ENCODE data around the gene TP53RK.

Gene TP53RK

GRCh38 chr20:46703435-46703834 lies 14.2 kb upstream of the TP53RK start:
- Histone ChIP-seq H3K9me3 (replicated peaks; ENCODE audit: insufficient read depth, low read length) (0 out of 2 replicates have a peak, but pooled peaks cover 3% of the 10 kb centered on the region), H3K27ac (ENCODE audit: low read length) (no peak overlapping the region), H4K20me1 (ENCODE audit: insufficient read depth, low read length) (no peaks in the 10 kb centered on the region), H3K9me2 (replicated peaks; ENCODE audit: insufficient read depth, low read length) (no peaks in the 10 kb centered on the region), H3K27me3 (replicated peaks; ENCODE audit: insufficient read depth, low read length) (no peaks in the 10 kb centered on the region), H3K79me2 (ENCODE audit: low read length) (no peaks in the 10 kb centered on the region), H3K4me2 (ENCODE audit: low read depth, low read length) (no peak overlapping the region), H2AFZ (ENCODE audit: low read length) (no peak overlapping the region), H3K36me3 (replicated peaks; ENCODE audit: insufficient read depth, low read length) (no peaks in the 10 kb centered on the region), H3K4me1 (ENCODE audit: low read length) (no peaks in the 10 kb centered on the region), H3K9ac (ENCODE audit: low read length) (no peak overlapping the region), H3K4me3 (ENCODE audit: low read length) (no peak overlapping the region), H3F3A (ENCODE audit: insufficient read depth, low read length) (no peaks in the 10 kb centered on the region)
- no peak for DNase-seq
- TF ChIP-seq EZH2phosphoT487 (IDR thresholded peaks at IDR 0.05; ENCODE audit: low read length) (no peak), CTCF (IDR thresholded peaks at IDR 0.05; ENCODE audit: low read length) (no peak), EZH2 (optimal IDR thresholded peaks at IDR 0.05; ENCODE audit: low read depth, low read length) (no peak)

GRCh38 chr20:46702447-46703203 lies 13.4 kb upstream of the TP53RK start:
- Histone ChIP-seq H3K4me2 (ENCODE audit: low read depth, low read length) (no peak overlapping the region), H3K27me3 (replicated peaks; ENCODE audit: insufficient read depth, low read length) (no peaks in the 10 kb centered on the region), H2AFZ (ENCODE audit: low read length) (no peak overlapping the region), H3F3A (ENCODE audit: insufficient read depth, low read length) (no peaks in the 10 kb centered on the region), H3K4me1 (ENCODE audit: low read length) (no peaks in the 10 kb centered on the region), H3K9me3 (replicated peaks; ENCODE audit: insufficient read depth, low read length) (0 out of 2 replicates have a peak, but pooled peaks cover 3% of the 10 kb centered on the region), H3K36me3 (replicated peaks; ENCODE audit: insufficient read depth, low read length) (no peaks in the 10 kb centered on the region), H3K4me3 (ENCODE audit: low read length) (no peak overlapping the region), H3K79me2 (ENCODE audit: low read length) (no peaks in the 10 kb centered on the region), H3K9me2 (replicated peaks; ENCODE audit: insufficient read depth, low read length) (no peaks in the 10 kb centered on the region), H3K9ac (ENCODE audit: low read length) (no peak overlapping the region), H4K20me1 (ENCODE audit: insufficient read depth, low read length) (no peaks in the 10 kb centered on the region), H3K27ac (ENCODE audit: low read length) (no peak overlapping the region)
- no peak for DNase-seq
- TF ChIP-seq CTCF (IDR thresholded peaks at IDR 0.05; ENCODE audit: low read length) (no peak), EZH2 (optimal IDR thresholded peaks at IDR 0.05; ENCODE audit: low read depth, low read length) (no peak), EZH2phosphoT487 (IDR thresholded peaks at IDR 0.05; ENCODE audit: low read length) (no peak)

- no peak overlapping the region for H3K9ac ChIP-seq (ENCODE audit: low read length)
- no peak overlapping the region for H3K4me2 ChIP-seq (ENCODE audit: low read depth, low read length)
- no peak overlapping the region for H3K27ac ChIP-seq (ENCODE audit: low read length)
- DNase-seq, result no peak
- 0 out of 2 replicates have a peak, but pooled peaks cover 2% of the 10 kb centered on the region for H3K9me3 ChIP-seq (replicated peaks; ENCODE audit: insufficient read depth, low read length)
- TF ChIP-seq CTCF (IDR thresholded peaks at IDR 0.05; ENCODE audit: low read length) (no peak), EZH2phosphoT487 (IDR thresholded peaks at IDR 0.05; ENCODE audit: low read length) (no peak), EZH2 (optimal IDR thresholded peaks at IDR 0.05; ENCODE audit: low read depth, low read length) (no peak)
- no peaks in the 10 kb centered on the region for H3K79me2 ChIP-seq (ENCODE audit: low read length)
- H2AFZ ChIP-seq (ENCODE audit: low read length), result no peak overlapping the region
- no peaks in the 10 kb centered on the region for H3K27me3 ChIP-seq (replicated peaks; ENCODE audit: insufficient read depth, low read length)
- no peaks in the 10 kb centered on the region for H3K9me2 ChIP-seq (replicated peaks; ENCODE audit: insufficient read depth, low read length)
- H3F3A ChIP-seq (ENCODE audit: insufficient read depth, low read length), result no peaks in the 10 kb centered on the region
- H3K4me3 ChIP-seq (ENCODE audit: low read length), result no peak overlapping the region
- H3K36me3 ChIP-seq (replicated peaks; ENCODE audit: insufficient read depth, low read length), result no peaks in the 10 kb centered on the region
- no peaks in the 10 kb centered on the region for H4K20me1 ChIP-seq (ENCODE audit: insufficient read depth, low read length)
- peaks cover 5% of the 10 kb centered on the region; the same call in 1 of the 2 replicates for H3K4me1 ChIP-seq (ENCODE audit: low read length)
Observed at GRCh38 chr20:46701986-46702385, 12.7 kb upstream of the TP53RK start.
